ENCODE data around the gene POMGNT2. TPM values are rescaled to one million over a fixed set of nuclear protein-coding genes. Genes with fewer than 3 reads are reported as not detected.
A peak's percentile ranks its signal among the peaks of the same experiment; 100 is the strongest.

POMGNT2 gene
- total RNA-seq, 2 experiments from 2014 or later = 6.8 to 8.4 TPM

- intact Hi-C loops (cut with DNase I, micrococcal nuclease) = no loop called here
- Mint-ChIP-seq H3K27ac (no peak overlapping the region), H3K36me3 (ENCODE audit: low read depth) (no peaks in the 10 kb centered on the region), H3K27me3 (peaks cover 5% of the 10 kb centered on the region), H3K4me1 (ENCODE audit: low read depth) (no peaks in the 10 kb centered on the region), H3K9me3 (no peaks in the 10 kb centered on the region), H3K4me3 (no peak overlapping the region)
- no peaks in the 10 kb centered on the region for H3K4me1 ChIP-seq (ENCODE audit: insufficient read depth, low read length)
- no peak for TF ChIP-seq CTCF (IDR thresholded peaks at IDR 0.05)
- H3K27ac ChIP-seq (ENCODE audit: low read depth in 1 of 2, low read length in 2 of 2) = no peak overlapping the region
- H3K36me3 ChIP-seq (ENCODE audit: insufficient read depth, low read length) = no peaks in the 10 kb centered on the region
- no peak for ATAC-seq (ENCODE audit: poor library complexity)
- ChIA-PET POLR2A (no interaction called here), CTCF (no interaction called here)
- no peaks in the 10 kb centered on the region for H3K27me3 ChIP-seq (ENCODE audit: control insufficient read depth in 1 of 2, insufficient read depth in 2 of 2, low read length in 2 of 2)
- no peak for DNase-seq
- no peak overlapping the region for H3K4me3 ChIP-seq (ENCODE audit: low read length)
- no peaks in the 10 kb centered on the region for H3K9me3 ChIP-seq (ENCODE audit: control insufficient read depth in 1 of 2, insufficient read depth in 1 of 2, low read length in 2 of 2)
Measured at GRCh38 chr3:43117257-43117656, 11.4 kb upstream of the POMGNT2 start.

GRCh38 chr3:43113671-43114070 lies 7.8 kb upstream of the POMGNT2 start:
- intact Hi-C loops (cut with DNase I, micrococcal nuclease) = no loop called here
- Histone ChIP-seq H3K27ac (ENCODE audit: low read depth in 1 of 2, low read length in 2 of 2) (no peak overlapping the region), H3K27me3 (ENCODE audit: control insufficient read depth in 1 of 2, insufficient read depth in 2 of 2, low read length in 2 of 2) (no peaks in the 10 kb centered on the region), H3K36me3 (ENCODE audit: insufficient read depth, low read length) (no peaks in the 10 kb centered on the region), H3K9me3 (ENCODE audit: control insufficient read depth in 1 of 2, insufficient read depth in 1 of 2, low read length in 2 of 2) (no peaks in the 10 kb centered on the region), H3K4me1 (ENCODE audit: insufficient read depth, low read length) (no peaks in the 10 kb centered on the region), H3K4me3 (ENCODE audit: low read length) (no peak overlapping the region)
- H3K36me3 Mint-ChIP-seq (ENCODE audit: low read depth) = no peaks in the 10 kb centered on the region
- H3K27ac Mint-ChIP-seq = no peak overlapping the region
- H3K9me3 Mint-ChIP-seq = no peaks in the 10 kb centered on the region
- POLR2A ChIA-PET = no interaction called here
- H3K27me3 Mint-ChIP-seq = no peaks in the 10 kb centered on the region
- CTCF ChIA-PET = no interaction called here
- no peak for ATAC-seq (ENCODE audit: poor library complexity)
- H3K4me1 Mint-ChIP-seq (ENCODE audit: low read depth) = no peaks in the 10 kb centered on the region
- TF ChIP-seq CTCF (IDR thresholded peaks at IDR 0.05) = no peak
- no peak overlapping the region for H3K4me3 Mint-ChIP-seq
- no peak for DNase-seq

GRCh38 chr3:43106293-43106628 lies 382 bp upstream of the POMGNT2 start:
- DNase-seq (peak in 1 of 14 experiments; percentile 1), ATAC-seq (ENCODE audit: poor library complexity) (no peak)
- CTCF ChIA-PET = no interaction called here
- Histone ChIP-seq H3K27me3 (ENCODE audit: control insufficient read depth in 1 of 2, insufficient read depth in 2 of 2, low read length in 2 of 2) (no peaks in the 10 kb centered on the region), H3K4me3 (ENCODE audit: low read length) (peak overlapping the region; percentile 68), H3K4me1 (ENCODE audit: insufficient read depth, low read length) (peaks cover 17% of the 10 kb centered on the region), H3K27ac (ENCODE audit: low read depth in 1 of 2, low read length in 2 of 2) (no peak overlapping the region), H3K9me3 (ENCODE audit: control insufficient read depth in 1 of 2, insufficient read depth in 1 of 2, low read length in 2 of 2) (no peaks in the 10 kb centered on the region), H3K36me3 (ENCODE audit: insufficient read depth, low read length) (no peaks in the 10 kb centered on the region)
- Mint-ChIP-seq H3K27me3 (no peaks in the 10 kb centered on the region), H3K27ac (peak overlapping the region; percentile 56), H3K4me3 (peak overlapping the region; percentile 89), H3K9me3 (no peaks in the 10 kb centered on the region), H3K4me1 (ENCODE audit: low read depth) (peaks cover 26% of the 10 kb centered on the region), H3K36me3 (ENCODE audit: low read depth) (no peaks in the 10 kb centered on the region)
- POLR2A ChIA-PET = interaction anchor here (1.5 kb wide), 1 partner anchor 56 kb away, joined by 4 read pairs; no protein-coding TSS in a partner anchor
- no peak for TF ChIP-seq CTCF (IDR thresholded peaks at IDR 0.05)
- intact Hi-C loops (cut with DNase I, micrococcal nuclease) = loop anchor here in 1 of 2 experiments (5.0 to 10.0 kb wide), 5 partner anchors 181 to 1869 kb away; partner anchors contain the start of genes ABHD5, ACKR2, ANO10 and EXOSC7
